Neural cell (in vitro differentiated cells): Measurements from ENCODE around the gene EIF4G3. TPM values are rescaled to one million over a fixed set of nuclear protein-coding genes. Genes with fewer than 3 reads are reported as not detected.

Experiments used
- H2AFZ ChIP-seq: fragments of 200-600, 300-800 bp; sonication (generic), shearing (Covaris generic); 2 replicates; pipeline ENCODE4 v1.6.0; 2014; ENCODE audit warnings: low read depth, mild to moderate bottlenecking, antibody characterized with exemption, low read length, moderate library complexity
- H3F3A ChIP-seq: fragments of 200-600 bp; shearing (Covaris generic); 2 replicates; pipeline ENCODE4 v1.6.1; 2016; ENCODE audit warnings: mild to moderate bottlenecking, moderate library complexity, mixed read lengths, antibody characterized with exemption, low read length; ENCODE audit not compliant: insufficient read depth, poor library complexity, severe bottlenecking
- H3K27ac ChIP-seq: fragments of 200-600, 300-800 bp; sonication (generic), shearing (Covaris generic); 2 replicates; pipeline ENCODE4 v1.5.1; 2014; ENCODE audit warnings: mild to moderate bottlenecking, low read length, moderate library complexity
- H3K27me3 ChIP-seq: fragments of 300-800, 200-600 bp; sonication (generic), shearing (Covaris generic); 2 replicates; pipeline ENCODE4 v1.6.0; 2014; ENCODE audit warnings: mild to moderate bottlenecking, low read depth, low read length, moderate library complexity; ENCODE audit not compliant: insufficient read depth
- H3K36me3 ChIP-seq: fragments of 300-800, 200-600 bp; sonication (generic), shearing (Covaris generic); 2 replicates; pipeline ENCODE4 v1.5.1; 2014; ENCODE audit warnings: mild to moderate bottlenecking, antibody characterized with exemption, low read length, moderate library complexity; ENCODE audit not compliant: insufficient read depth
- H3K4me2 ChIP-seq: fragments of 300-800, 200-600 bp; sonication (generic), shearing (Covaris generic); 2 replicates; pipeline ENCODE4 v1.6.0; 2014; ENCODE audit warnings: mild to moderate bottlenecking, low read length
- H3K4me3 ChIP-seq: fragments of 300-800, 200-600 bp; sonication (generic), shearing (Covaris generic); 2 replicates; pipeline ENCODE4 v1.5.1; 2014; ENCODE audit warnings: mild to moderate bottlenecking, low read length, moderate library complexity
- H3K79me2 ChIP-seq: fragments of 200-600 bp; shearing (Covaris generic); replicated peaks from 2 replicates; pipeline ENCODE4 v1.6.0; 2014; ENCODE audit warnings: mild to moderate bottlenecking, low read length, moderate library complexity; ENCODE audit not compliant: insufficient read depth
- H3K9ac ChIP-seq: fragments of 300-800, 200-600 bp; sonication (generic), shearing (Covaris generic); 2 replicates; pipeline ENCODE4 v1.6.1; 2016; ENCODE audit warnings: mild to moderate bottlenecking, low read length, mixed read lengths
- H3K9me2 ChIP-seq: fragments of 200-600 bp; shearing (Covaris generic); 2 replicates; pipeline ENCODE4 v1.6.1; 2016; ENCODE audit warnings: mild to moderate bottlenecking, low read length, mixed read lengths; ENCODE audit not compliant: insufficient read depth
- H3K9me3 ChIP-seq: fragments of 200-600, 300-800 bp; sonication (generic), shearing (Covaris generic); 2 replicates; pipeline ENCODE4 v1.6.1; 2016; ENCODE audit warnings: mild to moderate bottlenecking, mixed run types, low read length, moderate library complexity, mixed read lengths
- H4K20me1 ChIP-seq: fragments of 200-600 bp; shearing (Covaris generic); 2 replicates; pipeline ENCODE4 v1.6.1; 2016; ENCODE audit warnings: mild to moderate bottlenecking, mixed run types; ENCODE audit not compliant: insufficient read depth
- CTCF ChIP-seq: fragments of 450-650 bp; IDR thresholded peaks from 2 replicates; pipeline ENCODE4 v1.5.1; 2014; ENCODE audit warnings: antibody characterized with exemption, mild to moderate bottlenecking, moderate library complexity; ENCODE audit not compliant: poor library complexity, severe bottlenecking
- EP300 ChIP-seq: fragments of 450-650 bp; conservative IDR thresholded peaks from 2 replicates; pipeline ENCODE4 v1.6.1; 2014; ENCODE audit warnings: antibody characterized with exemption, mild to moderate bottlenecking, moderate library complexity; ENCODE audit not compliant: poor library complexity, severe bottlenecking
- EZH2 ChIP-seq: fragments of 200-600, 300-800 bp; shearing (Covaris generic), sonication (generic); IDR thresholded peaks from 2 replicates; pipeline ENCODE4 v1.6.1; 2014; ENCODE audit warnings: antibody characterized with exemption, low read length, borderline replicate concordance, mild to moderate bottlenecking; ENCODE audit not compliant: insufficient read depth, poor library complexity, severe bottlenecking
- MXI1 ChIP-seq: fragments of 450-650 bp; conservative IDR thresholded peaks from 2 replicates; pipeline ENCODE4 v1.6.1; 2014; ENCODE audit warnings: antibody characterized with exemption, mild to moderate bottlenecking; ENCODE audit not compliant: poor library complexity, severe bottlenecking
- POLR2AphosphoS5 ChIP-seq: IDR thresholded peaks from 2 replicates; pipeline ENCODE4 v1.6.1; 2012
- RAD21 ChIP-seq: fragments of 450-650 bp; conservative IDR thresholded peaks from 2 replicates; pipeline ENCODE4 v1.6.1; 2014; ENCODE audit warnings: antibody characterized with exemption, mild to moderate bottlenecking, moderate library complexity
- REST ChIP-seq: IDR thresholded peaks from 2 replicates; pipeline ENCODE4 v1.6.1; 2012; ENCODE audit warnings: borderline replicate concordance
- SMC3 ChIP-seq: fragments of 450-650 bp; conservative IDR thresholded peaks from 2 replicates; pipeline ENCODE4 v1.6.1; 2014; ENCODE audit warnings: antibody characterized with exemption, mild to moderate bottlenecking, moderate library complexity; ENCODE audit not compliant: poor library complexity
- TAF1 ChIP-seq: IDR thresholded peaks from 2 replicates; pipeline ENCODE4 v1.6.1; 2012; ENCODE audit warnings: low read depth
- polyA plus RNA-seq: library from polyadenylated mRNA; depleted of rRNA; stranded (reverse); fragments of >200 nt; gene quantifications from 2 replicates; pipeline ENCODE4 v1.2.3, GENCODE V29; 2014

EIF4G3 gene
- polyA plus RNA-seq, 1 donor from 2014 or later, result 56.9 TPM

GRCh38 chr1:20840731-20841130, 336.0 kb downstream of the EIF4G3 start:
- Histone ChIP-seq H3K9ac (no peak overlapping the region), H3K79me2 (no peaks in the 10 kb centered on the region), H3K36me3 (peaks cover 5% of the 10 kb centered on the region), H3K27ac (no peak overlapping the region), H2AFZ (no peak overlapping the region), H3F3A (no peaks in the 10 kb centered on the region), H4K20me1 (no peaks in the 10 kb centered on the region), H3K4me2 (no peak overlapping the region), H3K27me3 (no peaks in the 10 kb centered on the region), H3K9me3 (no peaks in the 10 kb centered on the region), H3K4me3 (no peak overlapping the region), H3K9me2 (no peaks in the 10 kb centered on the region)
- no peak for TF ChIP-seq REST
- no peak for TF ChIP-seq RAD21
- TF ChIP-seq CTCF, result no peak
- TF ChIP-seq POLR2AphosphoS5, result no peak
- no peak for TF ChIP-seq EP300
- no peak for TF ChIP-seq EZH2
- no peak for TF ChIP-seq TAF1
- TF ChIP-seq SMC3, result no peak
- no peak for TF ChIP-seq MXI1

GRCh38 chr1:20837554-20838192, 339.0 kb downstream of the EIF4G3 start:
- Histone ChIP-seq H3K9ac (no peak overlapping the region), H3K9me3 (no peaks in the 10 kb centered on the region), H3K79me2 (no peaks in the 10 kb centered on the region), H4K20me1 (no peaks in the 10 kb centered on the region), H3K27me3 (no peaks in the 10 kb centered on the region), H3F3A (no peaks in the 10 kb centered on the region), H3K9me2 (no peaks in the 10 kb centered on the region), H2AFZ (no peak overlapping the region), H3K36me3 (peaks cover 5% of the 10 kb centered on the region), H3K27ac (no peak overlapping the region), H3K4me3 (no peak overlapping the region), H3K4me2 (no peak overlapping the region)
- TF ChIP-seq MXI1, result no peak
- no peak for TF ChIP-seq TAF1
- no peak for TF ChIP-seq EZH2
- no peak for TF ChIP-seq REST
- no peak for TF ChIP-seq SMC3
- no peak for TF ChIP-seq POLR2AphosphoS5
- TF ChIP-seq CTCF, result no peak
- TF ChIP-seq RAD21, result no peak
- TF ChIP-seq EP300, result no peak
